C1 segment of cervical spinal cord (tissue), 14 donors: ENCODE data around the gene TTC36.
"Not testable (repeated sequence)": the region's sequence is repeated elsewhere in the genome, so short reads cannot be mapped to it uniquely, and the experiment has no call there.

Experiments
- DNase-seq, 14 donors: peaks; one replicate each; lab custom pipeline; 2025; lab: John Stamatoyannopoulos, UW

The TTC36 gene, protein sequence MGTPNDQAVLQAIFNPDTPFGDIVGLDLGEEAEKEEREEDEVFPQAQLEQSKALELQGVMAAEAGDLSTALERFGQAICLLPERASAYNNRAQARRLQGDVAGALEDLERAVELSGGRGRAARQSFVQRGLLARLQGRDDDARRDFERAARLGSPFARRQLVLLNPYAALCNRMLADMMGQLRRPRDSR

DNA sequence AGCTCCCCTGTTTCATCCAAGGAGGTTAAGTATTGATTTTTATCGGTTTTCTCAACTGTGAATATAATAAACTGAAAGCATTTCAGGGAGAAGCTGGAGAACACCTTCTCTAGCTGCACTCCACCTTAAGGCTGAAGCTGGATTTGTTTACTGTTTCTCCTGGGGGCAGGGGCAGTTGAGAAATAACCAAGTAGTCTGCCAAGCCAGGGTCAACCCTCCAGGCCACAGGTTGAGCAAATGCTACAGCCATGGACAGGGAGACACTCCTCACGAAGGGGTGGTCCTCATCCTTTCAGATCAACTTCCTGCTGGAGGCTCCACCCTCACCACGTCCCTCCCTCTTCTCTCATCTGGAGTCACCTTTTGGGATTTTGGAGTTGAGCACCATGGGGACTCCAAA lies at the start of gene TTC36:
TTC36 (plus strand) TSS at position 366 of the 400 bp plus-strand sequence; CDS start at position 387, 21 bp downstream.
- DNase-seq = no peak

GRCh38 chr11:118481238-118481637 lies 46.0 kb upstream of the TTC36 start:
- DNase-seq = not testable (repeated sequence)

GRCh38 chr11:118484405-118484804 lies 42.9 kb upstream of the TTC36 start:
- DNase-seq = no peak

GRCh38 chr11:118485273-118485672 lies 42.0 kb upstream of the TTC36 start:
- DNase-seq = no peak

- peak in 11 of 14 donors; percentile 1 to 64 (median 23) for DNase-seq
Measured at GRCh38 chr11:118488480-118489109, 38.7 kb upstream of the TTC36 start.

DNA sequence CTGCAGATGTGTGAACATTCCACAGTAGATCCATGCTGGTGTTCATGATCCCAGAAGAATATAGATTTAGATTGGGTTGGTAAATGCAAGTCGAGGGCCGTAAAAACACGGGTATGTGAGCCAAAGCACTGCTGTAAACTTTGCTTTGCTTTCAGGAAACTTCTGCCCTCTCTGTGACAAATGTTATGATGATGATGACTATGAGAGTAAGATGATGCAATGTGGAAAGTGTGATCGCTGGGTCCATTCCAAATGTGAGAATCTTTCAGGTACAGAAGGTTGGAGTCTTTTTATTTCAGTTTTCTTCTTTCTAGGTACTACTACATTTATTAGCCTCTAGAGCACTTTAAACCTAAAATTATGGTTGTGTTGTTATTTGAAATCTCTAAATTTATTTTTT lies 36.2 kb upstream of the TTC36 start:
- DNase-seq = no peak

GRCh38 chr11:118497831-118498230 lies 29.4 kb upstream of the TTC36 start:
- no peak for DNase-seq

DNA sequence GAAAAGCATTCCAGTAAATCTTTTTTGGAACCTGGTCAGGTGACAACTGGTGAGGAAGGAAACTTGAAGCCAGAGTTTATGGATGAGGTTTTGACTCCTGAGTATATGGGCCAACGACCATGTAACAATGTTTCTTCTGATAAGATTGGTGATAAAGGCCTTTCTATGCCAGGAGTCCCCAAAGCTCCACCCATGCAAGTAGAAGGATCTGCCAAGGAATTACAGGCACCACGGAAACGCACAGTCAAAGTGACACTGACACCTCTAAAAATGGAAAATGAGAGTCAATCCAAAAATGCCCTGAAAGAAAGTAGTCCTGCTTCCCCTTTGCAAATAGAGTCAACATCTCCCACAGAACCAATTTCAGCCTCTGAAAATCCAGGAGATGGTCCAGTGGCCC lies 24.1 kb upstream of the TTC36 start:
- no peak for DNase-seq

GRCh38 chr11:118511601-118512000 lies 15.7 kb upstream of the TTC36 start:
- DNase-seq = no peak

GRCh38 chr11:118514103-118514502 lies 13.2 kb upstream of the TTC36 start:
- DNase-seq = no peak

DNA sequence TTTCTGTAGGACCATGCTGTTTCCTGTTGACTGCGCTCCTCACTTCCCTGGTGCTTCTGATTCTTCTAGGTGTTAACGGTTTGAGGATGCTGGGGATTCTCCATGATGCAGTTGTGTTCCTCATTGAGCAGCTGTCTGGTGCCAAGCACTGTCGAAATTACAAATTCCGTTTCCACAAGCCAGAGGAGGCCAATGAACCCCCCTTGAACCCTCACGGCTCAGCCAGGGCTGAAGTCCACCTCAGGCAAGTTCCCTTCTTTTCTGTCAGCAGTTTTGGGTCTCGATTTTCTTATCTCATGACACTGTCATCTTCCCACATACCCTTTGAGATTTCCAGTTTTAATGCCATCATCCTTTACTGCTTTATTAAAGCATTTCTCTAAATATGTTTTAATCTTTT lies 7.7 kb upstream of the TTC36 start:
- no peak for DNase-seq

DNA sequence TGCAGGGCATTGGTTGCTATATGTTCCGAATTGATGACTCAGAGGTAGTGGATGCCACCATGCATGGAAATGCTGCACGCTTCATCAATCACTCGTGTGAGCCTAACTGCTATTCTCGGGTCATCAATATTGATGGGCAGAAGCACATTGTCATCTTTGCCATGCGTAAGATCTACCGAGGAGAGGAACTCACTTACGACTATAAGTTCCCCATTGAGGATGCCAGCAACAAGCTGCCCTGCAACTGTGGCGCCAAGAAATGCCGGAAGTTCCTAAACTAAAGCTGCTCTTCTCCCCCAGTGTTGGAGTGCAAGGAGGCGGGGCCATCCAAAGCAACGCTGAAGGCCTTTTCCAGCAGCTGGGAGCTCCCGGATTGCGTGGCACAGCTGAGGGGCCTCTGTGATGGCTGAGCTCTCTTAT lies 5.4 kb upstream of the TTC36 start:
- no peak for DNase-seq

DNA sequence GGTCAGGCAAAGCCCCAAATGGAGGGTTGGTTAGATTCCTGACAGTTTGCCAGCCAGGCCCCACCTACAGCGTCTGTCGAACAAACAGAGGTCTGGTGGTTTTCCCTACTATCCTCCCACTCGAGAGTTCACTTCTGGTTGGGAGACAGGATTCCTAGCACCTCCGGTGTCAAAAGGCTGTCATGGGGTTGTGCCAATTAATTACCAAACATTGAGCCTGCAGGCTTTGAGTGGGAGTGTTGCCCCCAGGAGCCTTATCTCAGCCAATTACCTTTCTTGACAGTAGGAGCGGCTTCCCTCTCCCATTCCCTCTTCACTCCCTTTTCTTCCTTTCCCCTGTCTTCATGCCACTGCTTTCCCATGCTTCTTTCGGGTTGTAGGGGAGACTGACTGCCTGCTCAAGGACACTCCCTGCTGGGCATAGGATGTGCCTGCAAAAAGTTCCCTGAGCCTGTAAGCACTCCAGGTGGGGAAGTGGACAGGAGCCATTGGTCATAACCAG lies 4.7 kb upstream of the TTC36 start:
- no peak for DNase-seq

DNA sequence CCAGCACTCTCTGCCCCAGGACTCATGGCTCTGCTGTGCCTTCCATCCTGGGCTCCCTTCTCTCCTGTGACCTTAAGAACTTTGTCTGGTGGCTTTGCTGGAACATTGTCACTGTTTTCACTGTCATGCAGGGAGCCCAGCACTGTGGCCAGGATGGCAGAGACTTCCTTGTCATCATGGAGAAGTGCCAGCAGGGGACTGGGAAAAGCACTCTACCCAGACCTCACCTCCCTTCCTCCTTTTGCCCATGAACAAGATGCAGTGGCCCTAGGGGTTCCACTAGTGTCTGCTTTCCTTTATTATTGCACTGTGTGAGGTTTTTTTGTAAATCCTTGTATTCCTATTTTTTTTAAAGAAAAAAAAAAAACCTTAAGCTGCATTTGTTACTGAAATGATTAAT lies 2.9 kb upstream of the TTC36 start:
- DNase-seq = no peak

DNA sequence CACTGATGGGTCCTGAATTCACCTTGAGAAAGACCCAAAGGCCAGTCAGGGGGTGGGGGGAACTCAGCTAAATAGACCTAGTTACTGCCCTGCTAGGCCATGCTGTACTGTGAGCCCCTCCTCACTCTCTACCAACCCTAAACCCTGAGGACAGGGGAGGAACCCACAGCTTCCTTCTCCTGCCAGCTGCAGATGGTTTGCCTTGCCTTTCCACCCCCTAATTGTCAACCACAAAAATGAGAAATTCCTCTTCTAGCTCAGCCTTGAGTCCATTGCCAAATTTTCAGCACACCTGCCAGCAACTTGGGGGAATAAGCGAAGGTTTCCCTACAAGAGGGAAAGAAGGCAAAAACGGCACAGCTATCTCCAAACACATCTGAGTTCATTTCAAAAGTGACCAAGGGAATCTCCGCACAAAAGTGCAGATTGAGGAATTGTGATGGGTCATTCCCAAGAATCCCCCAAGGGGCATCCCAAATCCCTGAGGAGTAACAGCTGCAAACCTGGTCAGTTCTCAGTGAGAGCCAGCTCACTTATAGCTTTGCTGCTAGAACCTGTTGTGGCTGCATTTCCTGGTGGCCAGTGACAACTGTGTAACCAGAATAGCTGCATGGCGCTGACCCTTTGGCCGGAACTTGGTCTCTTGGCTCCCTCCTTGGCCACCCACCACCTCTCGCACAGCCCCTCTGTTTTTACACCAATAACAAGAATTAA lies 2.4 kb upstream of the TTC36 start:
- no peak for DNase-seq

GRCh38 chr11:118526688-118527087 lies 586 bp upstream of the TTC36 start:
- DNase-seq = no peak

GRCh38 chr11:118528511-118528910 lies 1.2 kb downstream of the TTC36 start:
- no peak for DNase-seq

GRCh38 chr11:118529584-118530175 lies 2.4 kb downstream of the TTC36 start:
- no peak for DNase-seq

DNA sequence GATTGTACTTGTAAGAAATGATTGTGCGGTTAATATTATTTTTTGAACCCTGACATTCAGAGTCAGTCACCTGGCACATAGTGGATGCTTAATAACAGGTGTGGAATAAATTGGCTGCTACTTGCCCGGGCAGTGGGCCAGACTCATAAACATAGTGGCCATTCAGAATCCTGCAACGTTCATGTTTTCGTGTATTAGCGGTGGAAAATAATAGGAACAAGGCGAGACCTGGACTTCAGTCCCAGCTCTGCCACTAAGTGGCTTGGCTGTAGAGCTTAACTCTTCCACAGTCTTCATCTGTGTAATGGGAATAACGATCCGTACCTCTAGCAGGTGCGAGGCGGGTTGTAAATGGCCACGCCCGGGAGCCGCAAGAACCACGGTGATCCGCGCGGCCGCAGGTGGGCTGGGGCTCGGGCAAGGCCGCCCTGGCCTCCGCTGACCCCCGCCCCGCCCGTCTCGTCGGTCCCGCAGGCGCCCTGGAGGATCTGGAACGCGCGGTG lies 3.0 kb downstream of the TTC36 start:
- DNase-seq = peak in 2 of 14 donors; percentile 47 to 62

- DNase-seq = peak in 13 of 14 donors; percentile 24 to 78 (median 58)
Measured at GRCh38 chr11:118530683-118531596, 3.7 kb downstream of the TTC36 start, which contains the start of gene TMEM25. TMEM25 (plus strand) TSS chr11:118531192; CDS start chr11:118531802, 610 bp downstream.

- peak in 1 of 14 donors; percentile 56 for DNase-seq
Measured at GRCh38 chr11:118531597-118532084, 4.4 kb downstream of the TTC36 start.
